GM18907 (cell line): ENCODE results near the gene NCKAP5L.
"Not testable (repeated sequence)": the region's sequence is repeated elsewhere in the genome, so short reads cannot be mapped to it uniquely, and the experiment has no call there.

ENCODE experiments used
- ATAC-seq: cut with Tn5 transposase; IDR thresholded peaks from one replicate; pipeline ENCODE4 v1.9.1; 2021; ENCODE audit warnings: mild to moderate bottlenecking, moderate library complexity; ENCODE audit not compliant: unreplicated experiment

NCKAP5L gene

GRCh38 chr12:49784756-49785409 lies 43.3 kb downstream of the NCKAP5L start:
- ATAC-seq: no peak

DNA sequence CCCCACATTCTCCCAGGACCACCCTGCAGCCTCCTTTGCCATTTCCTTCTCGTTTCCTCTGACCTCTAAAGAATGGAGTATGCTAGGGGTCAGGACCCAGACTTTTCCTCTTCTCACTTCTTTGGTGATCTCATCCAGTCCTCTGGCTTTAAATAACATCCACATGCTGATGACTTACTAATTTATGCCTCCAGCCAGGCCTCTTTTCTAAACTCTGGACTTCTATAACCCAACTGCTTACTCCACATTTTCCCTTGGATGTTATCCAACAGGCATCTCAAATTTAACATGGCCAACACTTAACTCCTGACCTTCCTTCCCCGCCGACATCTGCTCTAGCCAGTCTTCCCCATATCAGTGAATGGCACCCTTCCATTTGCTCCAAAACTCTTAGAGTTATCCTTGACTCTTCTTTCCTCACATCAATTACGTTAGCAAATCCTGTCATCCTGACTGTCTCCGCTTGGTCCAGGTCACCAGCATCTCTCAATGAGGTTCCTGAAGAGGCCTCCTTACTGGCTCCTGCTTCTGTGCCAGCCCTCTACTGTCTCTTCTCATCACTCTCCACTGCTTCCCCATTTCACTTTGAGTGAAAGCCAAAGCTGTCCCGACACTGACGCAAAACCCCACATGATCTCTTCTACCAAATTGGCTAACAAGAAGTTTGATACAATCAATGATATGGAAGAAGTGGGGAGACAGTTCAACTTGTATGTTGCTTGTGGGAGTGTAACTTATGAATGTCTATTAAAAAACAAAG lies 44.1 kb downstream of the NCKAP5L start:
- no peak for ATAC-seq

DNA sequence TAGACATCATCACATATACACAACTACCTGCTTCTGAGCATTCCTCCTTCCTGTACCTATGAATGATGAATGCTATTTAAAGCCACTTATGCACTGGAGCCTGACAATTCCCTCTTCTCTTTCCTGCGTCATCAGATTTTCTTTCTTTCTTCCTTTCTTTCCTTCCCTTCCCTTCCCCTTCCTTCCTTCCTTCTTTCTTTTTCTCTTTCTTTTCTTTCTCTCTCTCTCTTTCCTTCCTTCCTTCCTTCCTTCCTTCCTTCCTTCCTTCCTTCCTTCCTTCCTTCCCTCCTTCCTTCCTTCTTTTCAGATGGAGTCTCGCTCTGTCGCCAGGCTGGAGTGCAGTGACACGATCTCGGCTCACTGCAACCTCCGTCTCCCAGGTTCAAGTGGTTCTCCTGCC lies 47.3 kb downstream of the NCKAP5L start:
- ATAC-seq: not testable (repeated sequence)

- no peak for ATAC-seq
Observed at GRCh38 chr12:49779581-49779980, 48.6 kb downstream of the NCKAP5L start.

GRCh38 chr12:49777800-49778748 lies 50.1 kb downstream of the NCKAP5L start:
- ATAC-seq: no peak

- no peak for ATAC-seq
Observed at GRCh38 chr12:49777341-49777740, 50.9 kb downstream of the NCKAP5L start.

DNA sequence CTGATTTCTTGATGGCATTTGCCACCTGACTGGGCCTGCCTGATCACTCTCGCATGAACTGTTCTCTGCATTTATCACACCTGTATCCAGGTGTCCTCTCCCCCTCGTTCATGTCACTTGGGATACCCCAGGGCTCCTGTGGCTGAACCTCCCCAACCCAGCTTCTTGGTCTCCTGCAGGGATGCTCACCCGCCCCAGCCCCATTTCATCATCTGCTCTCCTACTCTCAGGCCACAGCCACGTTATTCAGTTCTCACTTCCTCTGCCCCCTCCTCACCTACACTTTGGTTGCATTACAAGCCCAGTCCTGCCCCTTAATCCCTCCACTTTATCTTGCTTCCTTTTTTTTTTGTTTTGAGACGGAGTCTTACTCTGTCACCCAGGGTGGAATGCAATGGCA lies 51.4 kb downstream of the NCKAP5L start:
- ATAC-seq: no peak

GRCh38 chr12:49776413-49776812 lies 51.8 kb downstream of the NCKAP5L start:
- ATAC-seq: no peak

- ATAC-seq: not testable (repeated sequence)
Observed at GRCh38 chr12:49773102-49773501, 55.1 kb downstream of the NCKAP5L start.

DNA sequence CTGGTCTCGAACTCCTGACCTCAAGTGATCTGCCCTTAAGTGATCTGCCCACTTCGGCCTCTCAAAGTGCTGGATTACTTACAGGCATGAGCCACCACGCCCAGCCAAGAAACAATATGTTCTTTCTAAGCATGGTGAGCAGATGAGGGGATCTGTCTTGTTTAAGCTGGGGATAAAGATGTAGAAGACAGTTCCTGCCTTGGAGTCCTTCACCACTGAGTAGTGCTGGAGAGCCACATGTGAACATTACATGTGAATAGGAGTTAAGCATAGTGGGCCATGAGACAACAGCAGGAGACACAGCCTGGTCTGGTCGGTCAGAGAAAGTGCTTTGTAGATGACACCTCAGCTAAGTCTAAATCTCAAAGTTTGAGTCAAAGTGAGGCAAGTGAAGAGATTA lies 60.9 kb downstream of the NCKAP5L start:
- no peak for ATAC-seq

- ATAC-seq: no peak
Observed at GRCh38 chr12:49766115-49766455, 62.1 kb downstream of the NCKAP5L start.

GRCh38 chr12:49764126-49764525 lies 64.1 kb downstream of the NCKAP5L start:
- no peak for ATAC-seq

- no peak for ATAC-seq
Observed at GRCh38 chr12:49763006-49763591, 65.1 kb downstream of the NCKAP5L start.

DNA sequence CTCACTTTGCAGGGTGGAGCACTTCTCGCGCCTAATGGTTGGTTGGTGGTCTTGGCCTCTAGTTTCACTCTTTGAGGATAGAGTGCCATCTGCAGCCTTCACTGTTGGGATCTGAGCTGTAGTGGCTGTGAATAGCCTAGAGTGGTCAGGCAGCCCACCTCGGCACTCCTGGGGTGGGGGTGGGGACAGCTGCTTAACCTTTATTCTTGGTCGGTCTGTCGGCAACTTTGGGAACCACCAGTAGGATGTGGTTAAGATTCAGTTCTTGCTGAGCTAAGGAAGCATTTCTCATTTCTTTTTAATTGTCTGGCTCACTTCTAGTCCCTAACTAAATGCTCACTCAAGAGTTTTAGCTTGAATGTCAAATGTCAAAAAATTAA lies 65.8 kb downstream of the NCKAP5L start:
- ATAC-seq: no peak

GRCh38 chr12:49761677-49762467 lies 66.3 kb downstream of the NCKAP5L start:
- ATAC-seq: no peak

- no peak for ATAC-seq
Observed at GRCh38 chr12:49750996-49751393, 77.2 kb downstream of the NCKAP5L start.

GRCh38 chr12:49750027-49750995 lies 77.9 kb downstream of the NCKAP5L start:
- peak; percentile 38 for ATAC-seq

- ATAC-seq: no peak
Observed at GRCh38 chr12:49748800-49749199, 79.4 kb downstream of the NCKAP5L start.

- no peak for ATAC-seq
Observed at GRCh38 chr12:49748306-49748705, 79.9 kb downstream of the NCKAP5L start.
